IMR-90 (cell line): ENCODE data around the gene TMEM30A. TPM values are rescaled to one million over a fixed set of nuclear protein-coding genes. Genes with fewer than 3 reads are reported as not detected.

Source experiments
- ATAC-seq: fragments of 200-7000 bp; cut with Tn5 transposase; 2 replicates; pipeline ENCODE4 v1.9.1; 2020; ENCODE audit warnings: low read depth, mild to moderate bottlenecking, moderate library complexity
- BruUV-seq: library from RNA; stranded (reverse); fragments of 400-500 nt; replicated peaks from 2 replicates; lab custom pipeline; 2021; lab: Mats Ljungman, UMichigan
- CTCF ChIA-PET: fragments of 300-600 bp; formaldehyde crosslinking; extraction: SDS; loops from one replicate; lab custom pipeline; 2021; ENCODE audit warnings: antibody characterized with exemption; lab: Yijun Ruan, JAX
- POLR2A ChIA-PET: fragments of 300-600 bp; sonication (Branson Sonifier 250); formaldehyde crosslinking; loops from one replicate; lab custom pipeline; 2022; ENCODE audit warnings: antibody characterized with exemption; ENCODE audit not compliant: unreplicated experiment; lab: Charles Lee
- DNase-seq: peaks from one replicate; pipeline ENCODE4 v3.0.0; 2013
- H2AFZ ChIP-seq: replicated peaks from 2 replicates; pipeline ENCODE3; 2013; ENCODE audit warnings: low read length, mild to moderate bottlenecking; ENCODE audit not compliant: poor library complexity
- H2AK5ac ChIP-seq: 2 replicates; pipeline ENCODE4 v1.6.1; 2013; ENCODE audit warnings: low read depth, low read length, inconsistent platforms
- H2AK9ac ChIP-seq: replicated peaks from 2 replicates; pipeline ENCODE3; 2013; ENCODE audit warnings: mild to moderate bottlenecking, low read depth, low read length, moderate library complexity; ENCODE audit not compliant: poor library complexity
- H2BK120ac ChIP-seq: 2 replicates; pipeline ENCODE4 v1.6.1; 2013; ENCODE audit warnings: low read depth, low read length, inconsistent platforms
- H2BK15ac ChIP-seq: 3 replicates; pipeline ENCODE4 v1.6.1; 2013; ENCODE audit warnings: low read depth, low read length, inconsistent platforms
- H2BK20ac ChIP-seq: 2 replicates; pipeline ENCODE4 v1.6.1; 2013; ENCODE audit warnings: low read depth, mild to moderate bottlenecking, inconsistent platforms, low read length, moderate library complexity
- H2BK5ac ChIP-seq: 2 replicates; pipeline ENCODE4 v1.6.1; 2013; ENCODE audit warnings: mild to moderate bottlenecking, low read depth, low read length, inconsistent platforms; ENCODE audit not compliant: poor library complexity, severe bottlenecking
- H3K14ac ChIP-seq: replicated peaks from 2 replicates; pipeline ENCODE4 v1.6.1; 2013; ENCODE audit warnings: low read depth, low read length, inconsistent platforms
- H3K18ac ChIP-seq: 2 replicates; pipeline ENCODE4 v1.6.1; 2013; ENCODE audit warnings: low read depth, low read length, control low read depth
- H3K23ac ChIP-seq: 2 replicates; pipeline ENCODE4 v1.6.1; 2013; ENCODE audit warnings: low read depth, low read length, inconsistent platforms
- H3K27ac ChIP-seq: 2 replicates; pipeline ENCODE4 v1.5.1; 2013; ENCODE audit warnings: mild to moderate bottlenecking, control low read depth, low read length; ENCODE audit not compliant: insufficient read depth
- H3K27me3 ChIP-seq: 2 replicates; pipeline ENCODE4 v1.6.1; 2013; ENCODE audit warnings: low read length; ENCODE audit not compliant: control insufficient read depth, insufficient read depth
- H3K36me3 ChIP-seq: 2 replicates; pipeline ENCODE4 v1.6.1; 2013; ENCODE audit warnings: low read length, mixed read lengths; ENCODE audit not compliant: control insufficient read depth, insufficient read depth
- H3K4ac ChIP-seq: 2 replicates; pipeline ENCODE4 v1.6.1; 2013; ENCODE audit warnings: low read depth, low read length, inconsistent platforms
- H3K4me1 ChIP-seq: 2 replicates; pipeline ENCODE4 v1.6.1; 2013; ENCODE audit warnings: low read length, mixed read lengths; ENCODE audit not compliant: control insufficient read depth, insufficient read depth
- H3K4me2 ChIP-seq: 2 replicates; pipeline ENCODE4 v1.6.1; 2013; ENCODE audit warnings: low read depth, mild to moderate bottlenecking, control low read depth, low read length, moderate library complexity
- H3K4me3 ChIP-seq: 2 replicates; pipeline ENCODE4 v1.5.1; 2013; ENCODE audit warnings: low read depth, mild to moderate bottlenecking, control low read depth, low read length, moderate library complexity; ENCODE audit not compliant: insufficient read depth
- H3K56ac ChIP-seq: 2 replicates; pipeline ENCODE4 v1.6.1; 2013; ENCODE audit warnings: low read length, inconsistent platforms; ENCODE audit not compliant: insufficient read depth; ENCODE audit errors: extremely low read depth
- H3K79me1 ChIP-seq, 2 experiments: 2 replicates each; pipeline ENCODE4 v1.6.1; 2013; ENCODE audit warnings: low read length in 2 of 2, inconsistent platforms in 1 of 2, low read depth in 1 of 2
- H3K9ac ChIP-seq: 2 replicates; pipeline ENCODE4 v1.6.1; 2013; ENCODE audit warnings: low read depth, low read length, control low read depth
- H3K9me1 ChIP-seq: 2 replicates; pipeline ENCODE4 v1.6.1; 2013; ENCODE audit warnings: low read length, inconsistent platforms; ENCODE audit not compliant: insufficient read depth
- H3K9me3 ChIP-seq: 2 replicates; pipeline ENCODE4 v1.6.1; 2013; ENCODE audit warnings: low read length; ENCODE audit not compliant: control insufficient read depth, insufficient read depth
- H4K20me1 ChIP-seq: 2 replicates; pipeline ENCODE4 v1.6.1; 2013; ENCODE audit warnings: low read length, inconsistent platforms; ENCODE audit not compliant: insufficient read depth
- H4K5ac ChIP-seq: 2 replicates; pipeline ENCODE4 v1.6.1; 2013; ENCODE audit warnings: mild to moderate bottlenecking, low read depth, low read length, control low read depth
- H4K8ac ChIP-seq, 2 experiments: 2 replicates each; pipeline ENCODE4 v1.6.1; 2013; ENCODE audit warnings: low read depth in 2 of 2, low read length in 2 of 2, control low read depth in 1 of 2, inconsistent platforms in 1 of 2
- H4K91ac ChIP-seq: 2 replicates; pipeline ENCODE4 v1.6.1; 2013; ENCODE audit warnings: low read depth, low read length, inconsistent platforms; ENCODE audit not compliant: insufficient read depth
- BHLHE40 ChIP-seq: fragments of 150-350 bp; IDR thresholded peaks from 2 replicates; pipeline ENCODE4 v1.6.1; 2016; ENCODE audit warnings: mild to moderate bottlenecking, low read depth, low read length
- CHD1 ChIP-seq: IDR thresholded peaks from 2 replicates; pipeline ENCODE4 v1.6.1; 2012; ENCODE audit warnings: low read depth, low read length, improper control_type of control experiment
- FOS ChIP-seq: fragments of 150-350 bp; IDR thresholded peaks from 2 replicates; pipeline ENCODE4 v1.6.1; 2016; ENCODE audit warnings: low read depth, low read length
- MAZ ChIP-seq: IDR thresholded peaks from 2 replicates; pipeline ENCODE4 v1.6.1; 2012; ENCODE audit warnings: low read depth, mild to moderate bottlenecking, low read length, improper control_type of control experiment, moderate library complexity, borderline replicate concordance
- MXI1 ChIP-seq: IDR thresholded peaks from 2 replicates; pipeline ENCODE4 v1.6.1; 2012; ENCODE audit warnings: low read depth, mild to moderate bottlenecking, low read length, moderate library complexity, borderline replicate concordance
- NFE2L2 ChIP-seq: fragments of 150-350 bp; IDR thresholded peaks from 2 replicates; pipeline ENCODE4 v1.6.1; 2016; ENCODE audit warnings: low read depth, mild to moderate bottlenecking, low read length
- POLR2A ChIP-seq: IDR thresholded peaks from 2 replicates; pipeline ENCODE4 v1.6.1; 2012; ENCODE audit warnings: mild to moderate bottlenecking, low read depth, low read length
- RAD21 ChIP-seq: IDR thresholded peaks from 2 replicates; pipeline ENCODE4 v1.6.1; 2012; ENCODE audit warnings: low read length, improper control_type of control experiment
- RCOR1 ChIP-seq: IDR thresholded peaks from 2 replicates; pipeline ENCODE4 v1.6.1; 2012; ENCODE audit warnings: mild to moderate bottlenecking, low read length, improper control_type of control experiment; ENCODE audit not compliant: insufficient replicate concordance
- RFX5 ChIP-seq: IDR thresholded peaks from 2 replicates; pipeline ENCODE4 v1.8.0; 2012; ENCODE audit warnings: low read depth, mild to moderate bottlenecking, low read length, moderate library complexity
- SMC3 ChIP-seq: fragments of 150-350 bp; IDR thresholded peaks from 2 replicates; pipeline ENCODE4 v1.6.1; 2016; ENCODE audit warnings: low read depth, mild to moderate bottlenecking, antibody characterized with exemption, low read length, moderate library complexity
- WGBS, 2 experiments: methylation state at CpG; one replicate each; pipeline versions ENCODE4 v1.1.5 to v1.1.7; 2013; ENCODE audit warnings: missing lambda C conversion rate in 2 of 2; ENCODE audit not compliant: insufficient read length in 1 of 2; ENCODE audit errors: extremely low coverage in 2 of 2; 5-methylcytosine and 5-hydroxymethylcytosine counted together
- dilution Hi-C: fragments of 300-500 bp; cut with HindIII; formaldehyde crosslinking; loops from one replicate; pipeline ENCODE4 v1.14.3; 2018; ENCODE audit warnings: low sequenced_read_pairs; ENCODE audit not compliant: unreplicated experiment
- in situ Hi-C: fragments of 300-500 bp; cut with MboI; formaldehyde crosslinking; loops from 3 replicates; pipeline ENCODE4 v1.14.3; 2019; ENCODE audit warnings: low sequenced_read_pairs, inconsistent platforms, mixed read lengths
- intact Hi-C: fragments of 100-400 bp; cut with micrococcal nuclease; formaldehyde crosslinking; loops from 2 replicates; pipeline ENCODE4 v1.10.0; 2022
- polyA plus RNA-seq, 3 experiments: library from polyadenylated mRNA; depleted of rRNA; stranded (reverse); fragments of >200 nt; gene quantifications; 2 replicates each; pipeline ENCODE4 v1.2.3, GENCODE V29; 2012; ENCODE audit warnings: low replicate concordance in 1 of 3
- total RNA-seq: library from RNA; depleted of rRNA; stranded (reverse); fragments of >200 nt; gene quantifications from 2 replicates; pipeline ENCODE4 v1.2.3, GENCODE V29; 2012
- TF ChIP-seq, protein P1 (sequence below): fragments of 150-350 bp; IDR thresholded peaks from 2 replicates; pipeline ENCODE4 v1.6.1; 2017; ENCODE audit warnings: mild to moderate bottlenecking, antibody characterized with exemption, low read length, low read depth
- TF ChIP-seq, protein P2 (sequence below): conservative IDR thresholded peaks from 2 replicates; pipeline ENCODE4 v1.5.1; 2012; ENCODE audit warnings: mild to moderate bottlenecking, low read depth, low read length, improper control_type of control experiment
- TF ChIP-seq, protein P3 (sequence below): fragments of 150-350 bp; IDR thresholded peaks from 2 replicates; pipeline ENCODE4 v1.6.1; 2016; ENCODE audit warnings: low read depth, mild to moderate bottlenecking, low read length, moderate library complexity, borderline replicate concordance

Gene TMEM30A
- total and polyA plus RNA-seq, 2 of the 4 experiments (the other 2 are of a cell fraction) = 48.5 to 111 TPM

DNA sequence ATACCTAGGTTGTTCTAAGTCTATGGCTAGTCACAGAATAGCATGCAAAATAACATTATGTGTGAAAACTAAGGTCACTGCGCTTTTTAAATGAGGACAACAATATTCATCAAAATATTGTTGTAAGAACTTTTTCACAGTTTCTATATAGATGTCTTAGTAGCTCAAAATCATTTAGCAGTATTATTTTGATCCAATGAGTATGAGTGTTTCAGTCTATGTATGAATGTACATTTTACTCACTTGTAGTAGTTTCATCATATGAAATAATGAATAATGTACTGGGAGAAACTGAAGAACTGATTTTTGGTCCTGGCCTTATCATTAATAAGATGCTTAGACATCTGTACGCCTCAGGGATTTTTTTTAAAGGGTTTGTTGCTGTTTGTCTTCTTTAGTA lies 16.5 kb upstream of the TMEM30A start:
- Histone ChIP-seq H4K5ac (no peak overlapping the region), H2BK120ac (no peak overlapping the region), H3K56ac (no peak overlapping the region), H2BK5ac (no peak overlapping the region), H2BK15ac (no peak overlapping the region), H2AK9ac (no peak overlapping the region), H3K79me1 (no peaks in the 10 kb centered on the region), H3K27ac (no peak overlapping the region), H3K18ac (no peak overlapping the region), H3K14ac (no peak overlapping the region), H2BK20ac (no peak overlapping the region), H3K4ac (no peak overlapping the region), H3K4me1 (peaks cover 4% of the 10 kb centered on the region; the same call in 1 of the 2 replicates), H3K9ac (no peak overlapping the region), H4K91ac (no peak overlapping the region), H4K20me1 (no peaks in the 10 kb centered on the region), H3K4me3 (no peak overlapping the region), H3K23ac (no peak overlapping the region), H3K36me3 (no peaks in the 10 kb centered on the region), H2AFZ (no peak overlapping the region), H4K8ac (no peak overlapping the region), H3K4me2 (no peak overlapping the region), H3K27me3 (no peaks in the 10 kb centered on the region), H3K9me3 (peaks cover 2% of the 10 kb centered on the region; the same call in 1 of the 2 replicates), H3K9me1 (no peaks in the 10 kb centered on the region), H2AK5ac (no peak overlapping the region)
- TF ChIP-seq POLR2A (no peak), CHD1 (no peak), RCOR1 (no peak), SMC3 (no peak), NFE2L2 (no peak), BHLHE40 (no peak), MXI1 (no peak), MAZ (no peak), RFX5 (no peak), RAD21 (no peak), FOS (no peak)
- TF ChIP-seq, protein P1, sequence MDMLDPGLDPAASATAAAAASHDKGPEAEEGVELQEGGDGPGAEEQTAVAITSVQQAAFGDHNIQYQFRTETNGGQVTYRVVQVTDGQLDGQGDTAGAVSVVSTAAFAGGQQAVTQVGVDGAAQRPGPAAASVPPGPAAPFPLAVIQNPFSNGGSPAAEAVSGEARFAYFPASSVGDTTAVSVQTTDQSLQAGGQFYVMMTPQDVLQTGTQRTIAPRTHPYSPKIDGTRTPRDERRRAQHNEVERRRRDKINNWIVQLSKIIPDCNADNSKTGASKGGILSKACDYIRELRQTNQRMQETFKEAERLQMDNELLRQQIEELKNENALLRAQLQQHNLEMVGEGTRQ = no peak
- TF ChIP-seq, protein P2, sequence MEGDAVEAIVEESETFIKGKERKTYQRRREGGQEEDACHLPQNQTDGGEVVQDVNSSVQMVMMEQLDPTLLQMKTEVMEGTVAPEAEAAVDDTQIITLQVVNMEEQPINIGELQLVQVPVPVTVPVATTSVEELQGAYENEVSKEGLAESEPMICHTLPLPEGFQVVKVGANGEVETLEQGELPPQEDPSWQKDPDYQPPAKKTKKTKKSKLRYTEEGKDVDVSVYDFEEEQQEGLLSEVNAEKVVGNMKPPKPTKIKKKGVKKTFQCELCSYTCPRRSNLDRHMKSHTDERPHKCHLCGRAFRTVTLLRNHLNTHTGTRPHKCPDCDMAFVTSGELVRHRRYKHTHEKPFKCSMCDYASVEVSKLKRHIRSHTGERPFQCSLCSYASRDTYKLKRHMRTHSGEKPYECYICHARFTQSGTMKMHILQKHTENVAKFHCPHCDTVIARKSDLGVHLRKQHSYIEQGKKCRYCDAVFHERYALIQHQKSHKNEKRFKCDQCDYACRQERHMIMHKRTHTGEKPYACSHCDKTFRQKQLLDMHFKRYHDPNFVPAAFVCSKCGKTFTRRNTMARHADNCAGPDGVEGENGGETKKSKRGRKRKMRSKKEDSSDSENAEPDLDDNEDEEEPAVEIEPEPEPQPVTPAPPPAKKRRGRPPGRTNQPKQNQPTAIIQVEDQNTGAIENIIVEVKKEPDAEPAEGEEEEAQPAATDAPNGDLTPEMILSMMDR = no peak
- TF ChIP-seq, protein P3, sequence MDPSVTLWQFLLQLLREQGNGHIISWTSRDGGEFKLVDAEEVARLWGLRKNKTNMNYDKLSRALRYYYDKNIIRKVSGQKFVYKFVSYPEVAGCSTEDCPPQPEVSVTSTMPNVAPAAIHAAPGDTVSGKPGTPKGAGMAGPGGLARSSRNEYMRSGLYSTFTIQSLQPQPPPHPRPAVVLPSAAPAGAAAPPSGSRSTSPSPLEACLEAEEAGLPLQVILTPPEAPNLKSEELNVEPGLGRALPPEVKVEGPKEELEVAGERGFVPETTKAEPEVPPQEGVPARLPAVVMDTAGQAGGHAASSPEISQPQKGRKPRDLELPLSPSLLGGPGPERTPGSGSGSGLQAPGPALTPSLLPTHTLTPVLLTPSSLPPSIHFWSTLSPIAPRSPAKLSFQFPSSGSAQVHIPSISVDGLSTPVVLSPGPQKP = no peak
- intact Hi-C loops (no loop called here), in situ Hi-C loops (no loop called here), dilution Hi-C loops (no loop called here)
- DNase-seq = no peak
- ChIA-PET CTCF (no interaction called here), POLR2A (no interaction called here)
- BruUV-seq = no TSS peak
- ATAC-seq = no peak
- WGBS, 2 experiments = no CpG with 5 or more reads among the region's 2 CpGs
